ENCODE data around the gene UROC1. TPM values are rescaled to one million over a fixed set of nuclear protein-coding genes. Genes with fewer than 3 reads are reported as not detected.

Gene UROC1
- total RNA-seq, 6 donors from 2014 or later, result not detected

- no peak overlapping the region for H3K27ac ChIP-seq
- DNase-seq (no peak), ATAC-seq (ENCODE audit: low FRiP score in 2 of 2) (no peak)
- 75 to 77% methylated on average over 14 of the region's 14 CpGs for WGBS, 2 donors
- no peaks in the 10 kb centered on the region for H3K27me3 ChIP-seq
- no peak overlapping the region for H3K4me3 ChIP-seq
- TF ChIP-seq EP300 (IDR thresholded peaks at IDR 0.05) (no peak), POLR2AphosphoS5 (IDR thresholded peaks at IDR 0.05) (no peak), POLR2A (IDR thresholded peaks at IDR 0.05) (no peak), CTCF (IDR thresholded peaks at IDR 0.05) (no peak)
- peaks cover 7 to 17% (median 9%) of the 10 kb centered on the region in 4 donors for H3K4me1 ChIP-seq
- no peaks in the 10 kb centered on the region for H3K36me3 ChIP-seq
- no peaks in the 10 kb centered on the region for H3K9me3 ChIP-seq
Measured at GRCh38 chr3:126486360-126486847, 31.2 kb downstream of the UROC1 start.

- H3K4me1 ChIP-seq, result peaks cover 7 to 17% (median 9%) of the 10 kb centered on the region in 4 donors
- DNase-seq (no peak), ATAC-seq (ENCODE audit: low FRiP score in 2 of 2) (no peak)
- WGBS, 2 donors, result 95 to 100% methylated on average over 3 to 9 of the region's 9 CpGs
- no peak overlapping the region for H3K27ac ChIP-seq
- no peaks in the 10 kb centered on the region for H3K36me3 ChIP-seq
- no peak overlapping the region for H3K4me3 ChIP-seq
- TF ChIP-seq CTCF (IDR thresholded peaks at IDR 0.05) (no peak), POLR2A (IDR thresholded peaks at IDR 0.05) (no peak), EP300 (IDR thresholded peaks at IDR 0.05) (no peak), POLR2AphosphoS5 (IDR thresholded peaks at IDR 0.05) (no peak)
- H3K27me3 ChIP-seq, result no peaks in the 10 kb centered on the region
- no peaks in the 10 kb centered on the region for H3K9me3 ChIP-seq
Measured at GRCh38 chr3:126485956-126486355, 31.6 kb downstream of the UROC1 start.

- TF ChIP-seq POLR2AphosphoS5 (IDR thresholded peaks at IDR 0.05), result no peak
- WGBS, 2 donors, result 85 to 94% methylated on average over 8 of the region's 8 CpGs
- no peak for ATAC-seq (ENCODE audit: low FRiP score in 2 of 2)
Measured at GRCh38 chr3:126485176-126485897, 32.2 kb downstream of the UROC1 start.

GRCh38 chr3:126484662-126485061, 32.9 kb downstream of the UROC1 start:
- Histone ChIP-seq H3K4me1 (peaks cover 7 to 17% (median 9%) of the 10 kb centered on the region in 4 donors), H3K36me3 (no peaks in the 10 kb centered on the region), H3K27me3 (no peaks in the 10 kb centered on the region), H3K9me3 (no peaks in the 10 kb centered on the region), H3K27ac (no peak overlapping the region), H3K4me3 (no peak overlapping the region)
- TF ChIP-seq POLR2A (IDR thresholded peaks at IDR 0.05), result no peak
- TF ChIP-seq CTCF (IDR thresholded peaks at IDR 0.05), result no peak
- no peak for TF ChIP-seq POLR2AphosphoS5 (IDR thresholded peaks at IDR 0.05)
- TF ChIP-seq EP300 (IDR thresholded peaks at IDR 0.05), result no peak
- DNase-seq, result no peak
- no peak for ATAC-seq (ENCODE audit: low FRiP score in 2 of 2)
- 86 to 89% methylated on average over 3 of the region's 3 CpGs for WGBS, 2 donors

More at GRCh38 chr3:126485176-126485897, 32.2 kb downstream of the UROC1 start:
- Histone ChIP-seq H3K9me3 (no peaks in the 10 kb centered on the region), H3K36me3 (no peaks in the 10 kb centered on the region), H3K27me3 (no peaks in the 10 kb centered on the region), H3K4me1 (peaks cover 7 to 17% (median 9%) of the 10 kb centered on the region in 4 donors), H3K27ac (no peak overlapping the region), H3K4me3 (no peak overlapping the region)
- no peak for DNase-seq

GRCh38 chr3:126484148-126484547, 33.4 kb downstream of the UROC1 start:
- no peaks in the 10 kb centered on the region for H3K36me3 ChIP-seq
- no peak overlapping the region for H3K4me3 ChIP-seq
- peaks cover 7 to 17% (median 9%) of the 10 kb centered on the region in 4 donors for H3K4me1 ChIP-seq
- ATAC-seq (ENCODE audit: low FRiP score in 2 of 2), result no peak
- DNase-seq, result no peak
- WGBS, 2 donors, result 71 to 76% methylated on average over 3 of the region's 3 CpGs
- no peaks in the 10 kb centered on the region for H3K9me3 ChIP-seq
- no peak overlapping the region for H3K27ac ChIP-seq
- TF ChIP-seq EP300 (IDR thresholded peaks at IDR 0.05), result no peak
- TF ChIP-seq POLR2AphosphoS5 (IDR thresholded peaks at IDR 0.05), result no peak
- no peak for TF ChIP-seq POLR2A (IDR thresholded peaks at IDR 0.05)
- TF ChIP-seq CTCF (IDR thresholded peaks at IDR 0.05), result no peak
- H3K27me3 ChIP-seq, result no peaks in the 10 kb centered on the region

Measured in upper lobe of left lung (tissue), 6 donors.